NCI-H1105 (cell line): ENCODE measurements around the gene RIN2.

ENCODE experiments used
- DNase-seq: peaks from one replicate; lab custom pipeline; 2025; lab: John Stamatoyannopoulos, UW

The RIN2 gene, protein sequence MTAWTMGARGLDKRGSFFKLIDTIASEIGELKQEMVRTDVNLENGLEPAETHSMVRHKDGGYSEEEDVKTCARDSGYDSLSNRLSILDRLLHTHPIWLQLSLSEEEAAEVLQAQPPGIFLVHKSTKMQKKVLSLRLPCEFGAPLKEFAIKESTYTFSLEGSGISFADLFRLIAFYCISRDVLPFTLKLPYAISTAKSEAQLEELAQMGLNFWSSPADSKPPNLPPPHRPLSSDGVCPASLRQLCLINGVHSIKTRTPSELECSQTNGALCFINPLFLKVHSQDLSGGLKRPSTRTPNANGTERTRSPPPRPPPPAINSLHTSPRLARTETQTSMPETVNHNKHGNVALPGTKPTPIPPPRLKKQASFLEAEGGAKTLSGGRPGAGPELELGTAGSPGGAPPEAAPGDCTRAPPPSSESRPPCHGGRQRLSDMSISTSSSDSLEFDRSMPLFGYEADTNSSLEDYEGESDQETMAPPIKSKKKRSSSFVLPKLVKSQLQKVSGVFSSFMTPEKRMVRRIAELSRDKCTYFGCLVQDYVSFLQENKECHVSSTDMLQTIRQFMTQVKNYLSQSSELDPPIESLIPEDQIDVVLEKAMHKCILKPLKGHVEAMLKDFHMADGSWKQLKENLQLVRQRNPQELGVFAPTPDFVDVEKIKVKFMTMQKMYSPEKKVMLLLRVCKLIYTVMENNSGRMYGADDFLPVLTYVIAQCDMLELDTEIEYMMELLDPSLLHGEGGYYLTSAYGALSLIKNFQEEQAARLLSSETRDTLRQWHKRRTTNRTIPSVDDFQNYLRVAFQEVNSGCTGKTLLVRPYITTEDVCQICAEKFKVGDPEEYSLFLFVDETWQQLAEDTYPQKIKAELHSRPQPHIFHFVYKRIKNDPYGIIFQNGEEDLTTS

DNA sequence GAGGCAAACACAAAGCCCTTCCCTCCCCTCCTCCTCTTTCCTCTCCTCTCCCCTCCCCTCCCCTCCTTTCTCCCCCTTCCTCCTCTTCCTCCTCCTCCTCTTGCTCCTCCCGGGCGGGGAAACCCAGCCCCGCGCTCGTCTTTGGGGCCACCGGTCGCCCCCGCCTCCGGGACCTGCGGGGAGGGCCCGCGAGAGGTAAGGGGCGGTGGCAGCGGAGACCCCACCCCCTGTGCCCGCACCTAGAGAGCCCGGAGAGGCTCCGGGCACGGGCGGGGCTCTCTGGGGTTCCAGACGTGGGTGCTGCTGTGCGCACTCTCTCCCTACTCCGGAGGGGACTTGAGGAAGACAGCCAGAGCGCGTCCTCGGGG lies at the start of gene RIN2:
RIN2 (plus strand) TSS at position 126 of the 368 bp plus-strand sequence. CDS start 131,344 bp downstream, outside the sequence.
- DNase-seq, result no peak

DNA sequence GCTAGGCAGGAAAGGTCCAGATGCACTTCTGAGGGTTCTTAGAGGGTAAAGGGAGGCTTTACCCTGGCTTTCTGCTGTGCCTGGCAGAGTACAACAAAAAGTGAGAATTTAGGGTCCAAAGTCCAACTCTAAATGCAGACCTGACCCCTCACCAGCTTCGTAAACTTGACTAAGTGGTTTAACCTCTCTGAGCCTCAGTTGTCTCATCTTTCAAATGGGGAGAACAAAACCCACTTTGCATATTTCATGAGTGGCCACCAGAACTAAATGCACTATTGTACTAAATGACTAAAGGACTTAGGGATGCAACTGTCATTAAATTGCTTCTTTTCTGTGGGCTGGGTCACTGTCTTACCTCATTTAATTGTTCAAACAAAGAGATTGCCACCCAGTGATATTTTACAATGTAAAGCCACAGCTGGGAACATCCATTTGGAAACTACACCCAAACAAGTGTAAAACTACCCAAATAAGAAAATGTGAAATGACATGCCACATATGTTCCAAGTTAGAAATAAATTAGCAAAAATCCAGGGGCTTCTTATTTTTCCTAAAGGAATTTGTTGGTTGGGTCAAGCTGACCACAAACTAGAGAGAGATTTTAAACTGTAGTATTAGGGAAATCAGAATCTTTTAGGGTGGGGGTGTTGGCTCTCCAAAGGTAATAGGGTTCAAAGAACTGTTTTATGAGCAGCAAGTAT lies 48.3 kb upstream of the RIN2 start:
- DNase-seq, result no peak

DNA sequence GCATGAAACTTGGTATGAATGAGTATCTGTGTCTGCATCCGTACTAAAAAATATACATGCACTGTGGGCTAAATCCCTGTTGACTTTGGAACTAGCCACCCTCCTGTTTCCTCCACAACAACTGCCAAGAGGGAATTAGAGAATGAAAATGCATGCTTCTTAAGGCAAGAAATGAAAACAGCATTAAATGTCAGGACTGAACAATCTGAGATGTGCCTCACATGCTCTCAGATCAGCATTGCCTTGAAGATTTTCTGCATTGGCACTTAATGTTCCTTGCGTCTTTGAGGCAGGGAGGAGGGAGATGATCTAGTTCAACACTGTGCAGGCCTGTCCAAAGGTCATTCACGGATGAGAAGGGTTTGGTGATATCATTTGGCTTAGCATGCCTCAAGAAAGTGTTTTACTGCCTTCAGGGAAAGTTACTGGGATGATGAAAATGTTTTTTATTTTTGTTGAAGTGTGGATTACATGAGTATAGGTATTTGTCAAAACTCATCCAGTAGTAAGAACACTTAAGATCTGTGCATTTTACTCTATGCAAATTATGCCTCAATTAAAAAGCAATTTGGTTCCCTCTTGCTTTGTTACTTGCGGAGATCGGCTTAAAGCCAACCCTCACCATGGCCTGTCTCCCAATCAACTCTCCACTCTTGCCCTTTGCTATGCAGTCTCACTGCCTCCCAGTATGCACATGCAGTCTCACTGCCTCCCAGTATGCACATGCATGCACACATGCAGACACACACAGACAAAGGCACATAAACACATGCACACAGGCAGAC lies 47.5 kb upstream of the RIN2 start:
- no peak for DNase-seq

DNA sequence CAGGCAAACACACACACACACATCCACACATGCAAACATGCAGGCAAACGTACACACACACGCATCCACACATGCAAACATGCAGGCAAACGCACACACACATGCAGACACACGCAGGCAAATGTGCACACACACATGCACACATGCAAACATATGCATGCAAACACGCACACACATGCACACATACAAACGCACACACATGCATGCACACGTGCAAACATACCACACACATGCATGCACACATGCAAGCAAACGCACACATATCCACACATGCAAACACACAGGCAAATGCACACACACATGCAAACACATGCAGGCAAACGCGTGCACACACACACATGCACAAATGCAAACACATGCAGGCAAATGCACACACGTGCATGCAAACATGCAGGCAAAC lies 46.9 kb upstream of the RIN2 start:
- DNase-seq, result no peak

DNA sequence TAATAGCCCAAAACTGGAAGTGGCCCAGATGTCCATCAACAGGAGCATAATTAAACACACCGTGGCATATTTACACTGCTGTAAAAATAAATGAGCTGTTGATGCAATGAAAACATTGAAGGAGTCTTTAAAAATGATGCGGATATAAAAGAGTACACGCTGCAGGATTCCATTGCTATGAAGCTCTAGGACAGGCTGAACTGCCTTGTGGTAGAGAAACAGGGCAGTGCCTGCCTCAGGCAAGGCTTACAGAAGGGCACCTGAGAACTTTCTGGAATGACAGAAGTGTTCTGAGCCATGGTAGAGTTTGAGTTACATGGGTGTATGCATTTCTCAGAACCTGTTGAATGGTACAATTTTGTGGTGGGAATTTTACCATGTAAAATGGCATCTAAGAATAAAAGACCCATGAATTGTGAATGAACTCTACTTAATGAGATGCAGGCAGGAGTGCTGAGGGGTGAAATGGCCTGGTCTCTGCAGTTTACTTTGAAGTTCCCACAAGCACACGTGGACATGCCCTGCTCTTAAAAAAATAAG lies 45.3 kb upstream of the RIN2 start:
- DNase-seq, result no peak

DNA sequence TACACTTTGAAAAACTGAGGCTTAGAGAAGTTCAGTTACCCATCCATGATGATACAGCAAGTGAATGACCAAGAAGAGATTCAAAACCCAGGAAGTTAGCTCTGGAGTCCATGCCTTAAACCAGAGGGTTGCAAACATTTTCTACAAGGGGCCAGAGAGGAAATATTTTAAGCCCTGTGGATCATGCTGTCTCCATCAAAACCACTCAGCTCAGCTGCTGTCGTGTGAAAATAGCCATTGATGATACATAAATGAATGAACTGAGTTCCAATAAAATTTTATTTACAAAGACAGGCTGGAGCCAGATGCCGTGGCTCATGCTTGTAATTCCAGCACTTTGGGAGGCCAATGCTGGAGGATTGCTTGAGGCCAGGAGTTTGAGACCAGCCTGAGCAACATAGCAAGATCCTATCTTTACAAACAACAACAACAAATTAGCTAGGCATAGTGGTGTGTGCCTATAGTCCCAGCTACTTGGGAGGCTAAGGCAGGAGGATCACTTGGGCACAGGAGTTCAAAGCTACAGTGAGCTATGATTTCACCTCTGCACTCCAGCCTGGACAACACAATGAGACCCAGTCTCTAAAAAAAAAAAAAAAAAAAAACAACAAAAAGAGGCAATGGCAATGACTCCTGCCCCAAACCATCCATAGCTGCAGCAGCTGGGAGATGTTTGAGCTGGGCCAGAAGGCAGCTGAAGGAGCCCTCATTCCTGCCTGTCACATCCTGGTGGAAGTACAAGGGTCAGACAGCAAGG lies 44.1 kb upstream of the RIN2 start:
- DNase-seq, result no peak

DNA sequence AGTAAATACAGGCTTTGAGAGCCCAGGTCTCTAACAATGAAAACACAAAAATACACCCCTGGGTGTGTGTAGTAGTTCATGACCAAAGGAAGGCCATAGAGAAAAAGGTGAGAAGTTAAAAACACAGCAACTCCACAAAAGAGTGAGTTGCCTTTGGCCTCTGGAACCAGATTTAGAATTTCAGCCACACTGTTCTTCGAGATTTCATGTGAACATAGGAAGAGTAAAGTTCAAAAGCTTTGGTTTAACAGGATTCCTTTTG lies 43.5 kb upstream of the RIN2 start:
- no peak for DNase-seq

DNA sequence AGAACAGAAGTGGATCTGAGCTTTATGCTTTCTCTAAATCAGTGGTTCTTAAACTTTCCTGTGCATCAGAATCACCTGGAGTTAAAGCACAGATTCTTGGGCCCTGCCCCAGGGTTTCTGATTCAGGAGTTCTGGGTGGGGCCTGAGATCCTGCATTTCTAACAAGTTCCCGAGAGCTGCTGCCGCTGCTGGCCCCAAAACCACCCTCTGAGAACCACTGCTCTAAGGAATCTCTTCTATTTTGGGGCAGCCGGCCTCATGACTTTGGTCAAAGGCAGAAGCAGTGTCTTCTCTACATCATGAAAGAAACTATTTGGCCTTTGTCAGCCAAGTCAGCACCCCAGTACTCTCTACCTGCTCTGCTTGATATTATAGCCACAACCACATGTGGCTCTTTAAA lies 42.1 kb upstream of the RIN2 start:
- DNase-seq, result no peak

DNA sequence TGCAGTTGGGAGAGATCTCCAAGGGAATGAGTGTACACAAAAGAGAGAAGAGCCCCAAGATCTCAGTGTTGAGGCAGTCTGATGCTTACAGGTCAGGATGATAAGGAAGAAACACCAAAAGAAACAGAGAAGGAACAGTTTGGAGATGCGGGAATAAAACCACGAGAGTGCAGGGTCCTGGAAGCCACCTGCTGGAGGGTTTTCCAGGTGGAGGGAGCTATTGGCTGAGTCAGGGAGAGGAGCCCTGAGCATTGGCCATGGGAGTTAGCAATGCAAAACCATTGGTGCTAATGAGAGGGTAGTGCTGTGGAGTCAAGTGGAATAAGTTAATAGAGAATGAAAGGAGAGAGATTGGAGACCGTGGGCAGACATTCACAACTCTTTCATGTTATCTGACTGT lies 39.2 kb upstream of the RIN2 start:
- no peak for DNase-seq

DNA sequence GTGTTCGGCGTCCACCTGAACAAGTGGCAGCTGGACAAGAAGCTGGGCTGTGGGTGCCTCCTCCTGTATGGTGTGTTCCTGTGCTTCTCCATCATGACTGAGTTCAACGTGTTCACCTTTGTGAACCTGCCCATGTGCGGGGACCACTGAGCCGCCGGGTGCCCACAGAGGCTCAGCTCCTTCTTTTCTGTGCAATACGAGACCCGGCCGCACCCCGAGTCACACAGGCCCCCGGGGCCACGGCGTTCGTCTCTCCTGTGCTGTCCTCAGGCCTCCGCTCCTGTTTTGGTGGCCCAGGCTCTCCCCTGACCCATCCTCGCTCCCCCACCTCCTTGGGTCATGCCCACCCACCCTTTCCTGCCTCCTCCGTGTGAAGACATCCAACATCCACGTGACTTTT lies 37.1 kb upstream of the RIN2 start:
- DNase-seq, result no peak

DNA sequence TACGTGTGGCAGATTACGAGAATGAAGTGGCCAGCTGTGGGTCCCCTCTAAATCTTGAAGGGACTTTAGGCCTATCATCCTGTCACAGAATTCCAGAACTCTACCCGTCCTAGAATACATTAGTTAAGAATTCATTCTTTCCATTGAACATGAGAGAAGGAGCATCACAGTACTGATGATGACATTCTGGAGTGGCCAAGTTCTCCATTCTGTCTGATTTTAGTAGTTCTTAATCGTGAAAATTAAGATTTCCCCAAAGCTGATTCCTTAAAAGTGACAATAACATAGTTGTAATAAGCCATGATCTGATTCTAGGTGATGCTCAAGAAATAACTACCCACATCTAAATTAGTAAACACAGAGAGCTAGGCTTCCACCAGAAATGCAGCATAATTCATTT lies 35.0 kb upstream of the RIN2 start:
- DNase-seq, result no peak

DNA sequence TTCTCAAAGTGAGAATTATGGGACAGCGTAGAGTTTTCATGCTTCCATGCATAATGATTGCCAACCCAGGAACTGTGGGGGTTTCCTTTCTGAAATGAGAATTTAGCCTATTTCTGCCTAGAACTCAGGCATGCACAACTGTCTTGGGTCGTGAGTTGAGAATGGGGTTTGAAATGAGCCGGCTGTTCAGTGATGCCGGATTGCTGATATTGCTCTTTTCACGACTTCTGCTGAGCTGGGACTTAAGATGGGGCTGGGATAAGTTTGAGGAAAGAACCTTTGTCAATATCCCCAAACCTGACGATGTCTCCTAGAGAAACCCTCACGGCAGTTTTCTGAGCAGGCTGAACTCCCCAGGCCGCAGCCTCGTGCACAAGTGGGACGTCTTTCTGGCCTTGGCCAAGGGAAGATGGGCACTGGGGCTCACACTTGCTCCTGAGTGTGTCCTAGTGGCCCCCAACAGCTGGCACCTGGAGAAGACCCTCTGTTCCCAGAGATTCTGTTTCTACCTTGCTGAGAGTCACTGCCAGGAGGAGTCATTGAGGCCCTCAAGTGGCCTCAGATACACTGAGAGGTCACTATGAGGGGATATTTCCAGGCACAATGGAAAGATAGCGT lies 34.1 kb upstream of the RIN2 start:
- DNase-seq, result no peak

DNA sequence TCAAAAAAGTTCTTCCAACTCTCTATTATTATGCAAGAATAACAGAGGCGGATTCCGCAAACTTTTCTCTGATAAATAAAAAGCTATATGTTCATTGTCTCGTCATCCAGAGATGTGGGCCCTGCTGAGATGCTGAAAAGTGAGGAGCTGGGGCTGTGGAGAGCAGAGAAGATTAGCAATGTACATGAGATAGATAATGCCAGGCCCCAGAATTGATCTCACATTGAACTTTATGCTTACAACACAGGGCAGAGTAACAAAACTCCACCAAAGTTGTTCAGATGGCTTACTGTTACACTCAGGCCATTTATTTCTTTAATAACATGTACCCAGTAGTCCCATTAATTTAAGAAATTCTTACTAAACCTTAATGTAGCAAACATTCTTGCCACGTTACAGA lies 32.7 kb upstream of the RIN2 start:
- DNase-seq, result no peak

DNA sequence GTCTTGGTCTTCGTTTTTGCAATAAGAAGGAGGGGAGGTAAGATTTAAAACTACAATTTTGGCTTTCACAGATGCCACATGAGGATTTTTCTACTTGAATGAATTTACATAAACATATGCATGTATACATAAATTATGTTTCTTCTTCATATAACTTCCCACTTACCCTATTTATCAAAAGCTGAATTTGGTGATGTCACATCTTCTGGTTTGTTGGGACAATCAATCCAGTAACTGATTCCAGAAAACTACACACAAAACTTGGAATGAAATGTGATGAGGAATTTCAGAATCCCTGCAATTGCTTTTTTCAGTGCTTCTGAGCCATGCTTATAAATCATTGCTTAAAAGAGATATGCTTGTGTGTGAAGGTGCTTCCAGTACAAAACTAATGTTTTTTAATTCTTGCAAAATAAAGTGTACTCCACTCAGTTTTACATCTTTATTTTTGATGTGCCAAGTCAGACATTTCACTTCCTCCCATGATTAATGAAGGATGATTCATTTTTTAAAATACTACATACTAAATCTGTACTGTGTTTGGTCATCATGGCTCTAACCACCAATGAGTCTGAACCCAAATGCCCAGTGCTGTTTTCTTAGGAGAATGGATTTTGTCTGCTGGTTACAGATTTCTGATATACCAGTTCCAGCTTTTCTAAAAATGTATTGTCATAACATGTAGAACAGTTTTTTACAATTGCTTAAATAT lies 32.1 kb upstream of the RIN2 start:
- no peak for DNase-seq

DNA sequence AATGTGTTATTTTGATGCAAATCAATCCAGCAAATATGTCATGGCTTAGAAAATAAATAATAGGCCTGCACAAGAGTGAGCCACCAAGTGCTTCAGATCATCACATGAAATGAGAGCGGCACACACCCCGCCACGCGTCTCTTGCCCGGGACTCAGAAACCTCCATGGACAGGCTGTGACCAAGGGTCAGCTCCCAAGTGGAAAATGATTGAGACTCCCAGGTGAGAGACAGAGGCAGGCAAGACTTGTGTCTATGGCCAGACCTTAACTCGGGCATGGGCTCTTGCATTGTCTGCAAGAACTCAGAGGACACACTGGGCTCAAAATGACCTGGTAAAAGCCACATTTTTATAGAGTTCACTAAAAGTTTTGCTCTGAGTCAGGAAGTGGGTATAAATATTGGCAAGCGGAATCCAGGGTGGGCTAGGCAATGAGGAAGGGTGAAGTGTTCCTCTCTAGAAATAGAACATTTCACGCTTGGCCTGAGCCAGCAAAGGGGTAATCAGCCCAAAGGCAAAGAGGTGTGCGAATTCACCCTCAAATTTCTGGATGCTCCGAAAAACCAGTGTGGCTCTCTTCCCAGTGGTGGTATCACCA lies 30.7 kb upstream of the RIN2 start:
- DNase-seq, result no peak

DNA sequence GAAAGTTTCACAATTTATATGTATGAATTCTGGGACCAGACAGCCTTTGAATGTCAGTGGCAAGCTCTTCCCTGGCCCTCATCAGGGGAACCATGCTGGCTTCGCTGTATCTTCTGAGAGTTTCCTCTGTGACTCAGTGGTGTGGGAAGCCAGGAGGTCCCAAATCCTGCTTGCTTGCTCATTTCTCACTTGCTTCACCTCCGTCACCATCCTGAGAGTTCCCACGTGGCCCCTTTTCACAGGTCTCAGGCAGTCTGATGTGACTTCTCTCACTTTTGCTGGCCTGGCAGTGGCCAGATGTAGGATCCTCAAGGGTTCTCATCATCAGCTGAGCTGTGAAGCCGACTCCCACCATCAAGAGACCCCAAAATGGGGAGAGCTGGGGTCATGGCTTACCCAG lies 28.4 kb upstream of the RIN2 start:
- no peak for DNase-seq

DNA sequence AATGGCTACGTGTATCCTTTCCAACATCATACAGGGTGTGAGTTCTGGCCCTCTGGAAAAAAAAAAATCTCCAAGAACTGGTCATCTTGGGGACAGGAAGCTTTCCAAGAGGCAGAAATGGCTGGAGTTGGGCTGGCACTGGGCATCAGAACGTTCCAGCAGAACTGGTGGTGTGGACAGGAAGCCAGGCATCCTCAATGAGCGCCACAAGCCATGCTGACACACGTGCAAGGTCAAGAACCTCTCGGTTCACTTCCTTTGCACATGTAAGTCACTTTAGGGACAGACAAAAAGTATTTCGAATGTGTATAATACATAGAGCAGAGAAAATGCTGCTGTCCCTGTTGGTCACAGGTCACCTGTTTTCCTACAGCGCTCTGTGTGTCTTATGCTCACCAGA lies 27.4 kb upstream of the RIN2 start:
- no peak for DNase-seq

DNA sequence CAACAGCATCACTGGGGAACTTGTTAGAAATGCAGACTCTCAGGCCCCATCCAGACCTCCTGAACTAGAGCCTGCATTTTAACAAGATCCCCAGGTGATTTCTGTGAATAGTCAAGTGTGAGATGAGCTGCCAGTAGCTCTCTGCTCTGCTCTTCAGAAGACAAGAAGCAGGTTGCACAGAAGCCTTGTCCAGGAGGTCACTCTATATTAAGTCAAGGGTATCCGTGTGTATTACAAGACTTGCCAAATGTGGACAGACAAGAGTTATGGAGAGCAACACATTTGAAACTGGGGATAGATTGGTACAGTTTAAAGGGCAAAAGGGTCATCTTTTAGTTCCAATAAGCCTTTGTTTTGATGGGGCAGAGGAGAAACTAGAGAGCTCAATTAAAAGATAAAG lies 23.2 kb upstream of the RIN2 start:
- no peak for DNase-seq

DNA sequence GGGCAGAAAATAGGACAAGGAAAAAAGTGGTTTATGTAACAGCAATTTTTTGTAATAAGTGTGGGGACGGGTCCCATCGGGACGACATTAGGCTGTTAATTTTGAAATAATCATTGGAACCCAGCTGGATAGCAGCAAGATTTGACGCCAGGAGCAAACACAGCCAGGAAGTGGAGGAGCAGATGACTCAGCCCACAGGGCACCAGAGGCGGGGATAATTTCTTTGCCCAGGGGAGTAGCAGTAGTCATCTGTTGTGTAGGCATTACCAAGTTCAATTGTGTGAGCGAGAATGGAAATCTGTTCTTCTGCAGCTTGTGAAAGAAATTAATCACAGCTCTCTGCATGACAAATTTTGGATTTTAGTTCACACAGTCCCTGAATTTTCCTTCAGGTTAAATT lies 22.6 kb upstream of the RIN2 start:
- no peak for DNase-seq

DNA sequence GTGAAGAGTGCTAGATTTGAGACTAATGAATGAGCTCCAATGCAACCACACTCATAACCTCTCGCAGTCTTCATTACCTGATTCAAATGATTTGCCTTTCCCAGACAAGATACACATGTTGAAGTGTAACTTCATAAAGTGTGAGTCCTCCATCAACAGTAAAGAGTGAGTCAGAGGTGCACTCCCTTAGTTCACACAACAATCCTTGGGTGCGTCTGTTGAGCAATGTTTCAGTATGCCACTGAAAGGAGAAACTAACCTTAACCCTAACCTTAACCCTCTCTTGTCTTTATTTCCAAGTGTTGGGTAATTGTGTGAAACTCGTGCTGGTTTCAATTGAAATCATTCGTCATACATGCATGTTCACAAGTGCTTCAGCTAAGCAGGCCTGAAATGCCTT lies 21.0 kb upstream of the RIN2 start:
- DNase-seq, result no peak
